H1 (cell line): ENCODE measurements around the gene GP5. TPM values are rescaled to one million over a fixed set of nuclear protein-coding genes. Genes with fewer than 3 reads are reported as not detected.

Experiments used
- CTCF ChIA-PET: fragments of 300-600 bp; sonication (Branson Sonifier 250); formaldehyde crosslinking; loops from one replicate; lab custom pipeline; 2021; ENCODE audit not compliant: partially characterized antibody; lab: Charles Lee
- POLR2A ChIA-PET: fragments of 300-600 bp; sonication (Branson Sonifier 250); formaldehyde crosslinking; loops from one replicate; lab custom pipeline; 2021; ENCODE audit warnings: inconsistent platforms; ENCODE audit not compliant: partially characterized antibody; lab: Charles Lee
- DNase-seq, 2 experiments: peaks; one replicate each; pipeline versions ENCODE4 v3.0.0 to v3.0.0-alpha.2; 2010 to 2022; ENCODE audit warnings: low spot score in 2 of 2, low read depth in 1 of 2, mixed read lengths in 1 of 2
- FAIRE-seq: peaks from 2 replicates; lab custom pipeline; 2011; peaks lifted over from hg19 to GRCh38; lab: Jason Lieb, UNC
- H2AFZ ChIP-seq: 2 replicates; pipeline ENCODE4 v1.8.1; 2012; ENCODE audit warnings: low read length, inconsistent platforms
- H2AK5ac ChIP-seq: 2 replicates; pipeline ENCODE4 v1.6.1; 2013; ENCODE audit warnings: low read depth, low read length
- H2BK120ac ChIP-seq: replicated peaks from 2 replicates; pipeline ENCODE3; 2013; ENCODE audit warnings: low read depth, low read length, inconsistent platforms
- H2BK12ac ChIP-seq: 2 replicates; pipeline ENCODE4 v1.6.1; 2013; ENCODE audit warnings: low read depth, low read length
- H2BK15ac ChIP-seq: 2 replicates; pipeline ENCODE4 v1.6.1; 2013; ENCODE audit warnings: low read length
- H2BK20ac ChIP-seq: 2 replicates; pipeline ENCODE4 v1.6.1; 2013; ENCODE audit warnings: low read length
- H2BK5ac ChIP-seq: 2 replicates; pipeline ENCODE4 v1.6.1; 2013; ENCODE audit warnings: low read depth, low read length
- H3K14ac ChIP-seq: 2 replicates; pipeline ENCODE4 v1.6.1; 2013; ENCODE audit warnings: inconsistent platforms; ENCODE audit not compliant: insufficient read length
- H3K18ac ChIP-seq: 2 replicates; pipeline ENCODE4 v1.6.1; 2013; ENCODE audit warnings: low read length; ENCODE audit errors: extremely low read depth
- H3K23ac ChIP-seq: 2 replicates; pipeline ENCODE4 v1.6.1; 2013; ENCODE audit warnings: inconsistent platforms; ENCODE audit not compliant: insufficient read length
- H3K23me2 ChIP-seq: 2 replicates; pipeline ENCODE4 v1.6.1; 2013; ENCODE audit warnings: low read depth, low read length
- H3K27ac ChIP-seq: 2 replicates; pipeline ENCODE4 v1.6.1; 2011; ENCODE audit warnings: low read depth, low read length, inconsistent platforms
- H3K27me3 ChIP-seq, 4 experiments: replicated peaks in 1 of 4; 1 replicate in 1 of 4; 2 replicates in 3 of 4; pipeline versions ENCODE4 v1.6.1 to v1.8.1; 2011 to 2013; ENCODE audit warnings: low read length in 3 of 4, mild to moderate bottlenecking in 3 of 4, inconsistent platforms in 2 of 4, mixed read lengths in 2 of 4, moderate library complexity in 1 of 4; ENCODE audit not compliant: control insufficient read depth in 3 of 4, insufficient read depth in 3 of 4; ENCODE audit errors: extremely low read depth in 1 of 4
- H3K36me3 ChIP-seq, 4 experiments: 2 replicates each; pipeline versions ENCODE4 v1.6.1 to v1.8.1; 2011 to 2013; ENCODE audit warnings: mild to moderate bottlenecking in 4 of 4, low read length in 3 of 4, moderate library complexity in 2 of 4, control low read depth in 1 of 4, inconsistent platforms in 1 of 4; ENCODE audit not compliant: insufficient read depth in 4 of 4, control insufficient read depth in 2 of 4
- H3K4ac ChIP-seq: replicated peaks from 2 replicates; pipeline ENCODE3; 2013; ENCODE audit warnings: low read length, low read depth, mixed read lengths, inconsistent platforms; ENCODE audit not compliant: insufficient read length
- H3K4me1 ChIP-seq, 4 experiments: replicated peaks in 1 of 4; 1 replicate in 1 of 4; 2 replicates in 3 of 4; pipeline versions ENCODE4 v1.6.1 to v1.8.1; 2011 to 2013; ENCODE audit warnings: low read length in 3 of 4, inconsistent platforms in 2 of 4, mixed read lengths in 1 of 4; ENCODE audit not compliant: insufficient read depth in 4 of 4, control insufficient read depth in 3 of 4
- H3K4me2 ChIP-seq, 2 experiments: 2 replicates each; pipeline versions ENCODE4 v1.6.1 to v1.8.1; 2011 to 2013; ENCODE audit warnings: low read depth in 2 of 2, low read length in 2 of 2, control low read depth in 1 of 2, inconsistent platforms in 1 of 2, mild to moderate bottlenecking in 1 of 2; ENCODE audit not compliant: insufficient read depth in 1 of 2
- H3K4me3 ChIP-seq, 4 experiments: fragments of 200-600, 300-600 bp in 1 of 4; sonication (generic), shearing (Covaris generic), sonication (Bioruptor Twin) in 1 of 4; 2 replicates each; pipeline versions ENCODE4 v1.5.1 to v1.8.1; 2011 to 2016; ENCODE audit warnings: low read length in 4 of 4, low read depth in 3 of 4, control low read depth in 2 of 4, inconsistent platforms in 2 of 4, mild to moderate bottlenecking in 2 of 4, mixed read lengths in 1 of 4, moderate library complexity in 1 of 4; ENCODE audit not compliant: insufficient read depth in 2 of 4; ENCODE audit errors: extremely low read depth in 1 of 4
- H3K56ac ChIP-seq: replicated peaks from 2 replicates; pipeline ENCODE3; 2013; ENCODE audit warnings: low read depth, mild to moderate bottlenecking, mixed read lengths, low read length, inconsistent platforms; ENCODE audit not compliant: insufficient read length
- H3K79me1 ChIP-seq: 2 replicates; pipeline ENCODE4 v1.6.1; 2013; ENCODE audit warnings: low read depth, low read length, control low read depth
- H3K79me2 ChIP-seq, 2 experiments: 2 replicates each; pipeline versions ENCODE4 v1.6.1 to v1.8.1; 2012 to 2013; ENCODE audit warnings: low read length in 2 of 2, mild to moderate bottlenecking in 2 of 2, inconsistent platforms in 1 of 2; ENCODE audit not compliant: insufficient read depth in 2 of 2, control insufficient read depth in 1 of 2
- H3K9ac ChIP-seq, 4 experiments: replicated peaks in 1 of 4; 1 replicate in 1 of 4; 2 replicates in 3 of 4; pipeline versions ENCODE4 v1.6.1 to v1.8.1; 2011 to 2013; ENCODE audit warnings: low read depth in 3 of 4, low read length in 3 of 4, control low read depth in 2 of 4, mild to moderate bottlenecking in 2 of 4, moderate library complexity in 2 of 4, inconsistent platforms in 1 of 4; ENCODE audit errors: extremely low read depth in 1 of 4
- H3K9me3 ChIP-seq, 2 experiments: 2 replicates each; pipeline versions ENCODE4 v1.6.1 to v1.8.1; 2012 to 2013; ENCODE audit warnings: mild to moderate bottlenecking in 2 of 2, moderate library complexity in 2 of 2, control low read depth in 1 of 2, inconsistent platforms in 1 of 2, low read depth in 1 of 2, low read length in 1 of 2, mixed read lengths in 1 of 2; ENCODE audit not compliant: insufficient read depth in 2 of 2
- H4K20me1 ChIP-seq, 2 experiments: replicated peaks in 1 of 2; 2 replicates each; pipeline versions ENCODE3 to v1.8.1; 2011 to 2013; ENCODE audit warnings: inconsistent platforms in 2 of 2, low read length in 2 of 2, mild to moderate bottlenecking in 1 of 2; ENCODE audit not compliant: insufficient read depth in 2 of 2, control insufficient read depth in 1 of 2
- H4K5ac ChIP-seq: 2 replicates; pipeline ENCODE4 v1.6.1; 2013; ENCODE audit warnings: low read length, low read depth, mixed read lengths, inconsistent platforms; ENCODE audit not compliant: insufficient read length
- H4K8ac ChIP-seq: 2 replicates; pipeline ENCODE4 v1.8.0; 2013; ENCODE audit warnings: mild to moderate bottlenecking, moderate library complexity, low read length, inconsistent platforms; ENCODE audit not compliant: insufficient read depth; ENCODE audit errors: extremely low read depth
- H4K91ac ChIP-seq: replicated peaks from 2 replicates; pipeline ENCODE3; 2013; ENCODE audit warnings: low read length, mixed read lengths, inconsistent platforms; ENCODE audit not compliant: insufficient read length
- CHD1 ChIP-seq: IDR thresholded peaks from 2 replicates; pipeline ENCODE4 v1.6.1; 2012; ENCODE audit warnings: low read depth, low read length, improper control_type of control experiment
- EP300 ChIP-seq, 2 experiments: IDR thresholded peaks; 1 replicate in 1 of 2; 2 replicates in 1 of 2; pipeline ENCODE4 v1.6.1; 2011 to 2012; ENCODE audit warnings: low read depth in 2 of 2, low read length in 2 of 2, mild to moderate bottlenecking in 2 of 2, borderline replicate concordance in 1 of 2, inconsistent platforms in 1 of 2, moderate library complexity in 1 of 2
- EZH2 ChIP-seq: fragments of 200-600 bp; sonication (generic); IDR thresholded peaks from 2 replicates; pipeline ENCODE4 v1.7.1; 2012; ENCODE audit warnings: low read depth, mild to moderate bottlenecking, moderate library complexity, low read length, inconsistent platforms; ENCODE audit not compliant: severe bottlenecking
- RXRA ChIP-seq: IDR thresholded peaks from 2 replicates; pipeline ENCODE4 v1.6.1; 2011; ENCODE audit warnings: low read depth, mild to moderate bottlenecking, low read length, moderate library complexity; ENCODE audit not compliant: insufficient read depth
- WGBS, 2 experiments: shearing (Covaris generic) in 1 of 2; methylation state at CpG; one replicate each; pipeline versions ENCODE4 v1.1.6 to v1.1.7; 2013 to 2015; ENCODE audit warnings: low lambda C conversion rate in 2 of 2, mixed read lengths in 2 of 2, inconsistent platforms in 1 of 2, low coverage in 1 of 2, missing lambda C conversion rate in 1 of 2; ENCODE audit not compliant: insufficient replicate concordance in 2 of 2, insufficient coverage in 1 of 2, insufficient read length in 1 of 2; ENCODE audit errors: extremely low coverage in 1 of 2, missing lambda C conversion rate in 1 of 2; 5-methylcytosine and 5-hydroxymethylcytosine counted together
- polyA plus RNA-seq, 7 experiments: library from polyadenylated mRNA; depleted of rRNA in 3 of 7; stranded (reverse) in 5 of 7; unstranded in 2 of 7; fragments of >200 nt in 5 of 7; fragments of 200-250 nt in 2 of 7; gene quantifications; 1 replicate in 5 of 7; 2 replicates in 1 of 7; 4 replicates in 1 of 7; pipeline versions ENCODE4 v1.2.1 to v1.2.3, GENCODE V29; 2011 to 2013; ENCODE audit warnings: missing spikeins in 2 of 7, mixed read lengths in 2 of 7
- total RNA-seq: library from RNA; stranded (reverse); fragmentation: NEBNext Ultra II Directional; extraction: Animal tissue kit (Norgen Biotek cat#: 25700); gene quantifications from 2 replicates; pipeline ENCODE4 v1.2.1, GENCODE V29; 2021

The GP5 gene
- total and polyA plus RNA-seq, 2 of the 8 experiments (the other 6 are each of a cell fraction or from before 2014, with no cell fraction given) = 0.13 to 0.14 TPM

- POLR2A ChIA-PET = interaction anchor here (0.6 to 1.0 kb wide), 2 partner anchors 16 to 37 kb away, joined by 3 read pairs; no protein-coding TSS in a partner anchor
- Histone ChIP-seq H3K18ac (no peak overlapping the region), H4K8ac (no peak overlapping the region), H4K5ac (no peak overlapping the region), H3K23ac (no peak overlapping the region), H4K91ac (no peak overlapping the region), H2BK20ac (no peak overlapping the region), H3K9me3 (no peaks in the 10 kb centered on the region), H3K79me1 (no peaks in the 10 kb centered on the region), H3K36me3 (peaks cover 8 to 58% (median 26%) of the 10 kb centered on the region in 4 experiments; a peak in 7 of 8 replicates), H3K4ac (no peak overlapping the region), H3K4me3 (no peak overlapping the region), H2AFZ (no peak overlapping the region), H2BK15ac (no peak overlapping the region)
- CTCF ChIA-PET = interaction anchor here (0.8 to 1.7 kb wide), 5 partner anchors 24 to 153 kb away, joined by 3 to 7 read pairs (median 4); no protein-coding TSS in a partner anchor
- no peak for TF ChIP-seq CHD1
- no peak for TF ChIP-seq EZH2
- TF ChIP-seq RXRA = no peak
- no peak for TF ChIP-seq EP300 (IDR thresholded peaks at IDR 0.05; ENCODE audit: borderline replicate concordance in 1 of 2, low read depth in 2 of 2, low read length in 2 of 2)
- TF ChIP-seq, all 59 proteins: peak for 0
- FAIRE-seq = no peak
- WGBS, 2 experiments = 85% methylated on average over 2 of the region's 2 CpGs; no CpG with 5 or more reads in 1 of the 2 experiments
- Histone ChIP-seq H2AK5ac (no peak overlapping the region), H2BK5ac (no peak overlapping the region), H3K4me2 (no peak overlapping the region), H2BK12ac (no peak overlapping the region), H3K23me2 (no peaks in the 10 kb centered on the region), H3K9ac (no peak overlapping the region), H3K27me3 (no peaks in the 10 kb centered on the region), H3K79me2 (no peaks in the 10 kb centered on the region), H3K4me1 (no peaks in the 10 kb centered on the region), H3K14ac (no peak overlapping the region), H4K20me1 (no peaks in the 10 kb centered on the region), H3K27ac (no peak overlapping the region), H3K56ac (no peak overlapping the region), H2BK120ac (no peak overlapping the region)
- no peak for DNase-seq
Measured at GRCh38 chr3:194440756-194441155, 41.7 kb upstream of the GP5 start.
